ENCODE results near the gene QRFPR. TPM values are rescaled to one million over a fixed set of nuclear protein-coding genes. Genes with fewer than 3 reads are reported as not detected.

Gene QRFPR
- total and polyA plus RNA-seq, 10 of the 15 experiments (the other 5 are each of a cell fraction or from before 2014, with no cell fraction given): not detected

GRCh38 chr4:121339307-121339706, 41.5 kb downstream of the QRFPR start:
- WGBS (ENCODE audit: insufficient coverage, insufficient replicate concordance, low lambda C conversion rate, missing lambda C conversion rate): 0% methylated on average over 2 of the region's 2 CpGs
- DNase-seq (ENCODE audit: low read depth, low spot score) (no peak), FAIRE-seq (no peak), ATAC-seq (no peak)
- Histone ChIP-seq H3K4me2 (ENCODE audit: control insufficient read depth, insufficient read depth) (no peak overlapping the region), H3K4me1 (ENCODE audit: control insufficient read depth, insufficient read depth, low read length) (no peaks in the 10 kb centered on the region), H3K27me3 (replicated peaks in 1 of 2; ENCODE audit: control insufficient read depth in 2 of 2, insufficient read depth in 2 of 2, low read length in 1 of 2) (no peaks in the 10 kb centered on the region), H3K9ac (ENCODE audit: control insufficient read depth, insufficient read depth, low read length) (no peak overlapping the region), H3K36me3 (ENCODE audit: control insufficient read depth in 2 of 2, insufficient read depth in 2 of 2, low read length in 1 of 2) (no peaks in the 10 kb centered on the region), H3K4me3 (no peak overlapping the region), H3K79me2 (ENCODE audit: control insufficient read depth, insufficient read depth, low read length) (no peaks in the 10 kb centered on the region), H2AFZ (ENCODE audit: control insufficient read depth, low read depth, low read length) (no peak overlapping the region), H3K27ac (ENCODE audit: control insufficient read depth, insufficient read depth) (no peak overlapping the region), H4K20me1 (ENCODE audit: control insufficient read depth, insufficient read depth) (no peaks in the 10 kb centered on the region), H3K9me3 (replicated peaks; ENCODE audit: control insufficient read depth, insufficient read depth, low read length) (no peaks in the 10 kb centered on the region)
- BruUV-seq (replicated peaks): no TSS peak
- ChIA-PET RAD21 (ENCODE audit: unreplicated experiment) (no interaction called here), POLR2A (no interaction called here), SMC1A (ENCODE audit: uncharacterized antibody, unreplicated experiment) (no interaction called here), CTCF (interaction anchor here (2.4 kb wide), 1 partner anchor 147 kb away, joined by 6 read pairs; no protein-coding TSS in a partner anchor)
- in situ Hi-C loops (cut with MboI) (no loop called here), intact Hi-C loops (cut with micrococcal nuclease; ENCODE audit: unreplicated experiment) (no loop called here)
- TF ChIP-seq MEF2A (IDR thresholded peaks at IDR 0.05; ENCODE audit: insufficient read depth, low read depth, low read length): no peak
- no peak for TF ChIP-seq BHLHE40 (IDR thresholded peaks at IDR 0.05; ENCODE audit: borderline replicate concordance in 1 of 2, low read depth in 2 of 2, low read length in 1 of 2)
- no peak for TF ChIP-seq CEBPB (IDR thresholded peaks at IDR 0.05; ENCODE audit: borderline replicate concordance in 1 of 2, low read depth in 2 of 2, low read length in 2 of 2)
- no peak for TF ChIP-seq POLR2A (IDR thresholded peaks at IDR 0.05; ENCODE audit: low read depth, low read length)
- TF ChIP-seq MXI1 (IDR thresholded peaks at IDR 0.05; ENCODE audit: low read depth, low read length): no peak
- TF ChIP-seq PBX3 (IDR thresholded peaks at IDR 0.05; ENCODE audit: insufficient replicate concordance, low read depth, low read length): no peak
- no peak for TF ChIP-seq CHD2 (IDR thresholded peaks at IDR 0.05; ENCODE audit: borderline replicate concordance, low read depth, low read length)
- TF ChIP-seq SP1 (IDR thresholded peaks at IDR 0.05; ENCODE audit: low read depth, low read length): no peak
- no peak for TF ChIP-seq TARDBP (IDR thresholded peaks at IDR 0.05; ENCODE audit: borderline replicate concordance)
- TF ChIP-seq EGR1 (IDR thresholded peaks at IDR 0.05; ENCODE audit: borderline replicate concordance in 1 of 2, low read depth in 2 of 2, low read length in 2 of 2): no peak
- TF ChIP-seq HCFC1 (IDR thresholded peaks at IDR 0.05; ENCODE audit: low read length): no peak
- TF ChIP-seq SMARCA5 (IDR thresholded peaks at IDR 0.05): no peak
- TF ChIP-seq NFXL1 (IDR thresholded peaks at IDR 0.05; ENCODE audit: borderline replicate concordance): no peak
- TF ChIP-seq RAD21 (IDR thresholded peaks at IDR 0.05; ENCODE audit: insufficient read depth, low read depth, low read length): no peak
- TF ChIP-seq RELA (IDR thresholded peaks at IDR 0.05; ENCODE audit: borderline replicate concordance, partially characterized antibody): no peak
- TF ChIP-seq GABPA (IDR thresholded peaks at IDR 0.05; ENCODE audit: low read depth): no peak
- no peak for TF ChIP-seq SREBF1 (IDR thresholded peaks at IDR 0.05; ENCODE audit: low read length)
- TF ChIP-seq ZBED1 (IDR thresholded peaks at IDR 0.05; ENCODE audit: borderline replicate concordance): no peak
- TF ChIP-seq, protein P1, sequence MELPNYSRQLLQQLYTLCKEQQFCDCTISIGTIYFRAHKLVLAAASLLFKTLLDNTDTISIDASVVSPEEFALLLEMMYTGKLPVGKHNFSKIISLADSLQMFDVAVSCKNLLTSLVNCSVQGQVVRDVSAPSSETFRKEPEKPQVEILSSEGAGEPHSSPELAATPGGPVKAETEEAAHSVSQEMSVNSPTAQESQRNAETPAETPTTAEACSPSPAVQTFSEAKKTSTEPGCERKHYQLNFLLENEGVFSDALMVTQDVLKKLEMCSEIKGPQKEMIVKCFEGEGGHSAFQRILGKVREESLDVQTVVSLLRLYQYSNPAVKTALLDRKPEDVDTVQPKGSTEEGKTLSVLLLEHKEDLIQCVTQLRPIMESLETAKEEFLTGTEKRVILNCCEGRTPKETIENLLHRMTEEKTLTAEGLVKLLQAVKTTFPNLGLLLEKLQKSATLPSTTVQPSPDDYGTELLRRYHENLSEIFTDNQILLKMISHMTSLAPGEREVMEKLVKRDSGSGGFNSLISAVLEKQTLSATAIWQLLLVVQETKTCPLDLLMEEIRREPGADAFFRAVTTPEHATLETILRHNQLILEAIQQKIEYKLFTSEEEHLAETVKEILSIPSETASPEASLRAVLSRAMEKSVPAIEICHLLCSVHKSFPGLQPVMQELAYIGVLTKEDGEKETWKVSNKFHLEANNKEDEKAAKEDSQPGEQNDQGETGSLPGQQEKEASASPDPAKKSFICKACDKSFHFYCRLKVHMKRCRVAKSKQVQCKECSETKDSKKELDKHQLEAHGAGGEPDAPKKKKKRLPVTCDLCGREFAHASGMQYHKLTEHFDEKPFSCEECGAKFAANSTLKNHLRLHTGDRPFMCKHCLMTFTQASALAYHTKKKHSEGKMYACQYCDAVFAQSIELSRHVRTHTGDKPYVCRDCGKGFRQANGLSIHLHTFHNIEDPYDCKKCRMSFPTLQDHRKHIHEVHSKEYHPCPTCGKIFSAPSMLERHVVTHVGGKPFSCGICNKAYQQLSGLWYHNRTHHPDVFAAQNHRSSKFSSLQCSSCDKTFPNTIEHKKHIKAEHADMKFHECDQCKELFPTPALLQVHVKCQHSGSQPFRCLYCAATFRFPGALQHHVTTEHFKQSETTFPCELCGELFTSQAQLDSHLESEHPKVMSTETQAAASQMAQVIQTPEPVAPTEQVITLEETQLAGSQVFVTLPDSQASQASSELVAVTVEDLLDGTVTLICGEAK (IDR thresholded peaks at IDR 0.05; ENCODE audit: borderline replicate concordance): no peak
- no peak for TF ChIP-seq SKIL (IDR thresholded peaks at IDR 0.05; ENCODE audit: low read depth, poor library complexity, severe bottlenecking)

Data from GM12878 (cell line).